ENCODE measurements around the gene WHAMM.

DNA sequence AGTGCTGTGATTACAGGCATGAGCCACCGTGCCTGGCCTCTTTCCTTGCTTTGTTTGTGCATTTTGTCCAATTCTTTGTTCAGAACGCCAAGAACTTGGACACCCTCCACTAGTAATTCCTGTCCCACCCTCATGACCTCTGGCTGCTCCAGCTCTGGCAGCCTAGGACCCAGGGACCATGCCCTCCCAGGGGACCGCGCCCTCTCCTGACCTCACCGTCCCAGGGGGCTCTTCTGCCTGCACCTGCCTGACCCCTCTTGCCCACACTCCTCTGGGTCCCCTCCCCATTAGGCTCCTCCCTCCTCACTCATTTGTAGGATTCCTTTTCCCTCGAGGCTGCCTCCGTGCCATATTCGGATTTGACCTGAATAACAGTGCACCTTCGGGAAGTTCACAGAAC, 44.7 kb upstream of the WHAMM start:
- TF ChIP-seq CTCF (IDR thresholded peaks at IDR 0.05) (no peak), POLR2A (IDR thresholded peaks at IDR 0.05) (no peak)
